SK-N-MC (cell line): ENCODE measurements around the gene CDKN2A.

Source experiments
- DNase-seq: peaks from one replicate; pipeline ENCODE4 v3.0.0-alpha.2; 2011; ENCODE audit warnings: low read depth, low spot score
- H3K27ac ChIP-seq: fragments of 200-600 bp; sonication (generic); 2 replicates; pipeline ENCODE4 v1.5.1; 2016; ENCODE audit warnings: mixed run types
- H3K36me3 ChIP-seq: fragments of 200-600 bp; sonication (generic); 2 replicates; pipeline ENCODE4 v1.6.1; 2017; ENCODE audit warnings: antibody characterized with exemption, low read length, mixed read lengths; ENCODE audit not compliant: insufficient read depth
- H3K4me3 ChIP-seq: fragments of 200-600 bp; sonication (generic); 2 replicates; pipeline ENCODE4 v1.5.1; 2016
- H3K9ac ChIP-seq: fragments of 200-600 bp; sonication (generic); 2 replicates; pipeline ENCODE4 v1.8.0; 2017; ENCODE audit warnings: mixed run types, mixed read lengths; ENCODE audit not compliant: insufficient read length
- H3K9me3 ChIP-seq: fragments of 200-600 bp; sonication (generic); 2 replicates; pipeline ENCODE4 v1.6.1; 2017; ENCODE audit warnings: low read depth, mild to moderate bottlenecking, antibody characterized with exemption, low read length, moderate library complexity, mixed read lengths
- EZH2 ChIP-seq: fragments of 200-600 bp; sonication (generic); IDR thresholded peaks from one replicate; pipeline ENCODE4 v1.6.1; 2017; ENCODE audit warnings: antibody characterized with exemption
- FOXP2 ChIP-seq: optimal IDR thresholded peaks from 2 replicates; pipeline ENCODE3; 2011; ENCODE audit warnings: mild to moderate bottlenecking, moderate library complexity; ENCODE audit not compliant: insufficient read depth; ENCODE audit errors: extremely low read length, control extremely low read depth
- POLR2AphosphoS5 ChIP-seq: IDR thresholded peaks from 2 replicates; pipeline ENCODE4 v1.6.1; 2012; ENCODE audit warnings: mild to moderate bottlenecking, low read depth, low read length, borderline replicate concordance

The CDKN2A gene

GRCh38 chr9:21969951-21970799, 24.0 kb downstream of the CDKN2A start:
- H3K4me3 ChIP-seq: no peak overlapping the region
- TF ChIP-seq POLR2AphosphoS5 (no peak), EZH2 (no peak), FOXP2 (no peak)
- no peak overlapping the region for H3K9ac ChIP-seq

GRCh38 chr9:21969011-21969940, 24.9 kb downstream of the CDKN2A start:
- H3K36me3 ChIP-seq: peaks cover 66% of the 10 kb centered on the region
- no peak overlapping the region for H3K27ac ChIP-seq
- no peak overlapping the region for H3K4me3 ChIP-seq
- TF ChIP-seq FOXP2 (no peak), POLR2AphosphoS5 (no peak), EZH2 (no peak)
- H3K9me3 ChIP-seq: peaks cover 4% of the 10 kb centered on the region; the same call in 1 of the 2 replicates
- H3K9ac ChIP-seq: no peak overlapping the region
- DNase-seq: no peak

More at GRCh38 chr9:21969951-21970799, 24.0 kb downstream of the CDKN2A start:
- H3K27ac ChIP-seq: no peak overlapping the region
- peaks cover 65% of the 10 kb centered on the region for H3K36me3 ChIP-seq
- no peak for DNase-seq
- H3K9me3 ChIP-seq: peaks cover 4% of the 10 kb centered on the region; the same call in 1 of the 2 replicates

- no peak for DNase-seq
- Histone ChIP-seq H3K9ac (no peak overlapping the region), H3K4me3 (no peak overlapping the region)
Observed at GRCh38 chr9:21968331-21969010, 25.7 kb downstream of the CDKN2A start.

GRCh38 chr9:21967702-21968101, 26.5 kb downstream of the CDKN2A start:
- Histone ChIP-seq H3K9ac (no peak overlapping the region), H3K9me3 (peaks cover 4% of the 10 kb centered on the region; the same call in 1 of the 2 replicates), H3K27ac (no peak overlapping the region), H3K4me3 (no peak overlapping the region), H3K36me3 (peaks cover 66% of the 10 kb centered on the region)
- TF ChIP-seq POLR2AphosphoS5 (no peak), EZH2 (no peak), FOXP2 (no peak)
- no peak for DNase-seq

More at GRCh38 chr9:21968331-21969010, 25.7 kb downstream of the CDKN2A start:
- H3K9me3 ChIP-seq: peaks cover 4% of the 10 kb centered on the region; the same call in 1 of the 2 replicates
- peaks cover 66% of the 10 kb centered on the region for H3K36me3 ChIP-seq
- no peak overlapping the region for H3K27ac ChIP-seq
- TF ChIP-seq POLR2AphosphoS5 (no peak), EZH2 (no peak), FOXP2 (no peak)

GRCh38 chr9:21967169-21967568, 27.0 kb downstream of the CDKN2A start:
- Histone ChIP-seq H3K4me3 (no peak overlapping the region), H3K9me3 (peaks cover 4% of the 10 kb centered on the region; the same call in 1 of the 2 replicates), H3K9ac (no peak overlapping the region), H3K27ac (no peak overlapping the region), H3K36me3 (peaks cover 66% of the 10 kb centered on the region)
- TF ChIP-seq POLR2AphosphoS5 (no peak; the same call in 1 of the 2 replicates), FOXP2 (no peak), EZH2 (no peak)
- no peak for DNase-seq

GRCh38 chr9:21966140-21966851, 27.9 kb downstream of the CDKN2A start:
- Histone ChIP-seq H3K36me3 (peaks cover 59% of the 10 kb centered on the region), H3K27ac (no peak overlapping the region), H3K9ac (no peak overlapping the region), H3K9me3 (peaks cover 4% of the 10 kb centered on the region; the same call in 1 of the 2 replicates), H3K4me3 (no peak overlapping the region)
- DNase-seq: no peak
- TF ChIP-seq POLR2AphosphoS5 (no peak), FOXP2 (no peak)

GRCh38 chr9:21965401-21965951, 28.7 kb downstream of the CDKN2A start:
- Histone ChIP-seq H3K9me3 (peaks cover 4% of the 10 kb centered on the region; the same call in 1 of the 2 replicates), H3K36me3 (peaks cover 50% of the 10 kb centered on the region), H3K9ac (no peak overlapping the region), H3K4me3 (no peak overlapping the region), H3K27ac (no peak overlapping the region)
- DNase-seq: no peak
- TF ChIP-seq EZH2 (no peak), FOXP2 (no peak), POLR2AphosphoS5 (no peak)
